A549 (cell line): ENCODE measurements around the gene ANGPT4.

Experiments used
- CHD2 ChIP-seq: fragments of 150-350 bp; IDR thresholded peaks from 2 replicates; pipeline ENCODE4 v1.6.1; 2014; ENCODE audit warnings: low read length; ENCODE audit not compliant: partially characterized antibody
- CTCF ChIP-seq: fragments of >200 bp; sonication (Bioruptor Twin); formaldehyde crosslinking; IDR thresholded peaks from 3 replicates; pipeline ENCODE4 v1.5.1; 2016
- ESRRA ChIP-seq: fragments of 150-350 bp; IDR thresholded peaks from 2 replicates; pipeline ENCODE4 v1.6.1; 2014; ENCODE audit warnings: mild to moderate bottlenecking, low read length, borderline replicate concordance
- KDM1A ChIP-seq: fragments of 200-600 bp; sonication (generic); IDR thresholded peaks from 2 replicates; pipeline ENCODE4 v1.6.1; 2016; ENCODE audit warnings: low read depth, mild to moderate bottlenecking
- MAX ChIP-seq: IDR thresholded peaks from 2 replicates; pipeline ENCODE4 v1.6.1; 2012
- POLR2A ChIP-seq: IDR thresholded peaks from 2 replicates; pipeline ENCODE4 v1.6.1; 2012; ENCODE audit warnings: mild to moderate bottlenecking, low read length
- POLR2AphosphoS2 ChIP-seq: conservative IDR thresholded peaks from 2 replicates; pipeline ENCODE4 v1.6.1; 2012; ENCODE audit warnings: low read length, improper control_type of control experiment, inconsistent platforms
- RAD21 ChIP-seq, 2 experiments: fragments of >200 bp in 1 of 2; sonication (Bioruptor Twin) in 1 of 2; formaldehyde crosslinking in 1 of 2; IDR thresholded peaks in 1 of 2; conservative IDR thresholded peaks in 1 of 2; 2 replicates in 1 of 2; 3 replicates in 1 of 2; pipeline ENCODE4 v1.6.1; 2012 to 2018; ENCODE audit warnings: inconsistent platforms in 1 of 2
- ZNF302 ChIP-seq: fragments of 250-450 bp; sonication (Bioruptor Pico); IDR thresholded peaks from 2 replicates; pipeline ENCODE4 v1.9.0; 2021; ENCODE audit warnings: inconsistent platforms, mild to moderate bottlenecking, moderate library complexity
- TF ChIP-seq, protein P1 (sequence below): IDR thresholded peaks from 2 replicates; pipeline ENCODE4 v1.6.1; 2012; ENCODE audit warnings: low read depth, borderline replicate concordance

DNA sequence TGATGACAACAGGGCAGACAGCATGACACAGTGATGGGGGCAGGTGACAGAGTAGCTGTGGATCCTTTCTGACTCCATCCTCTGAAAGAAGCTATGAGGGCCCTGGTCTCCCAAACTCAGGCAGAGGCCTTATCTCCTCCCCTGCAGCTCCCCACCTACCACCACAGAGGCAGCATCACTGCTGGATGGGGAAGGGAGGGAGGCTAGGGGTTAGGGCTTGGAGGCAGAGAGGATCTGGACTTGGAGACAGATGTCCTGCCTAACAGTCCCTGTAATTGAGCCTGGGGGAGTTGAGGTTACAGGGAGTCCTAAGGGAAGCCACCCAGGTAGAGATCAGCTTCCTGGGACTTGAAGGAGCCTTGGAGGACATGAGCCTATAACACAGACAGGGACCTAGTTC lies 44.7 kb downstream of the ANGPT4 start:
- TF ChIP-seq CTCF (no peak), POLR2A (no peak), CHD2 (no peak), KDM1A (no peak), MAX (no peak), ESRRA (no peak), POLR2AphosphoS2 (no peak), RAD21 (conservative IDR thresholded peaks at IDR 0.05 in 1 of 2, IDR thresholded peaks at IDR 0.05 in 1 of 2) (no peak), ZNF302 (CRISPR knock-in tag) (no peak)
- TF ChIP-seq, protein P1, sequence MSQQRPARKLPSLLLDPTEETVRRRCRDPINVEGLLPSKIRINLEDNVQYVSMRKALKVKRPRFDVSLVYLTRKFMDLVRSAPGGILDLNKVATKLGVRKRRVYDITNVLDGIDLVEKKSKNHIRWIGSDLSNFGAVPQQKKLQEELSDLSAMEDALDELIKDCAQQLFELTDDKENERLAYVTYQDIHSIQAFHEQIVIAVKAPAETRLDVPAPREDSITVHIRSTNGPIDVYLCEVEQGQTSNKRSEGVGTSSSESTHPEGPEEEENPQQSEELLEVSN: no peak
